K562 (cell line): ENCODE results near the gene HMBS. TPM values are rescaled to one million over a fixed set of nuclear protein-coding genes. Genes with fewer than 3 reads are reported as not detected.
A peak's percentile ranks its signal among the peaks of the same experiment; 100 is the strongest.

Source experiments
- ATF1 ChIP-seq, 2 experiments: fragments of 450-650 bp in 1 of 2; IDR thresholded peaks; 2 replicates each; pipeline ENCODE4 v1.6.1; 2016; ENCODE audit warnings: missing compliant biosample characterization in 1 of 2, missing genetic modification characterization in 1 of 2
- BDP1 ChIP-seq: IDR thresholded peaks from 3 replicates; pipeline ENCODE4 v1.6.1; 2011; ENCODE audit not compliant: insufficient read length, insufficient read depth
- CHD4 ChIP-seq: fragments of 200-600 bp; sonication (generic); IDR thresholded peaks from 3 replicates; pipeline ENCODE4 v1.6.1; 2012; ENCODE audit warnings: low read depth, mild to moderate bottlenecking, mixed read lengths, low read length, inconsistent platforms; ENCODE audit not compliant: insufficient read depth, insufficient replicate concordance, poor library complexity, severe bottlenecking
- EGR1 ChIP-seq: fragments of 450-650 bp; conservative IDR thresholded peaks from 2 replicates; pipeline ENCODE4 v1.6.1; 2017; ENCODE audit warnings: mild to moderate bottlenecking
- FOXM1 ChIP-seq, 2 experiments: fragments of 450-650 bp in 1 of 2; sonication (generic) in 1 of 2; formaldehyde crosslinking in 1 of 2; IDR thresholded peaks; 2 replicates each; pipeline versions ENCODE4 v1.6.1 to v1.9.0; 2017 to 2022; ENCODE audit warnings: low read depth in 2 of 2, mild to moderate bottlenecking in 2 of 2, missing genetic modification reagents in 1 of 2, moderate library complexity in 1 of 2
- JUN ChIP-seq, 2 experiments: sonication (generic) in 1 of 2; formaldehyde crosslinking in 1 of 2; IDR thresholded peaks; 2 replicates each; pipeline versions ENCODE4 v1.6.1 to v1.8.0; 2012 to 2022; ENCODE audit warnings: borderline replicate concordance in 2 of 2, mild to moderate bottlenecking in 2 of 2, improper control_type of control experiment in 1 of 2, low read depth in 1 of 2, low read length in 1 of 2, missing genetic modification reagents in 1 of 2
- KAT2B ChIP-seq: IDR thresholded peaks from one replicate; pipeline ENCODE4 v1.6.1; 2012; ENCODE audit warnings: low read depth, mild to moderate bottlenecking, control low read depth, inconsistent platforms, low read length, moderate library complexity
- KLF13 ChIP-seq: fragments of 450-650 bp; IDR thresholded peaks from 2 replicates; pipeline ENCODE4 v1.6.1; 2016; ENCODE audit warnings: missing genetic modification characterization, low read depth, mild to moderate bottlenecking, missing compliant biosample characterization, moderate library complexity, borderline replicate concordance
- MXI1 ChIP-seq: IDR thresholded peaks from 2 replicates; pipeline ENCODE4 v1.6.1; 2011; ENCODE audit warnings: low read depth, mild to moderate bottlenecking, improper control_type of control experiment, low read length
- NR2C2 ChIP-seq, 2 experiments: fragments of 200-800 bp in 1 of 2; sonication (Bioruptor generic) in 1 of 2; sonication (generic) in 1 of 2; formaldehyde crosslinking in 1 of 2; IDR thresholded peaks; 2 replicates each; pipeline versions ENCODE4 v1.6.1 to v1.8.0; 2016 to 2022; ENCODE audit warnings: mild to moderate bottlenecking in 1 of 2, missing compliant biosample characterization in 1 of 2, missing genetic modification characterization in 1 of 2, missing genetic modification reagents in 1 of 2
- POLR2AphosphoS2 ChIP-seq: IDR thresholded peaks from 2 replicates; pipeline ENCODE4 v1.6.1; 2012; ENCODE audit warnings: low read length, improper control_type of control experiment
- SP1 ChIP-seq: sonication (generic); formaldehyde crosslinking; IDR thresholded peaks from 2 replicates; pipeline ENCODE4 v1.8.1; 2022; ENCODE audit warnings: mild to moderate bottlenecking, missing genetic modification reagents
- SREBF1 ChIP-seq: fragments of 150-350 bp; IDR thresholded peaks from 2 replicates; pipeline ENCODE4 v1.6.1; 2014; ENCODE audit warnings: antibody characterized with exemption, low read depth, low read length, borderline replicate concordance
- SRF ChIP-seq, 2 experiments: fragments of 250-450, 450-650 bp in 1 of 2; sonication (Bioruptor Pico) in 1 of 2; sonication (generic) in 1 of 2; formaldehyde crosslinking; IDR thresholded peaks; 2 replicates each; pipeline versions ENCODE4 v1.5.0 to v1.5.1; 2020 to 2022; ENCODE audit warnings: mild to moderate bottlenecking in 1 of 2, missing genetic modification reagents in 1 of 2
- XRCC3 ChIP-seq: fragments of 450-650 bp; IDR thresholded peaks from 2 replicates; pipeline ENCODE4 v1.6.1; 2017; ENCODE audit warnings: mild to moderate bottlenecking, moderate library complexity
- ZC3H8 ChIP-seq: fragments of 450-650 bp; IDR thresholded peaks from 2 replicates; pipeline ENCODE4 v1.6.1; 2017
- ZNF24 ChIP-seq: fragments of 450-650 bp; IDR thresholded peaks from 2 replicates; pipeline ENCODE4 v1.6.1; 2016
- ZNF431 ChIP-seq: sonication (generic); formaldehyde crosslinking; IDR thresholded peaks from 2 replicates; pipeline ENCODE4 v1.8.0; 2022; ENCODE audit warnings: mild to moderate bottlenecking, missing genetic modification reagents
- polyA plus RNA-seq, 8 experiments: library from polyadenylated mRNA; depleted of rRNA in 4 of 8; stranded (reverse) in 5 of 8; unstranded in 3 of 8; fragments of >200 nt; fragmentation: Nextera tagmentation in 2 of 8; fragmentation: Illumina TruSeq in 1 of 8; extraction: Ambion mirVana in 2 of 8; extraction: Trizol in 1 of 8; gene quantifications; 2 replicates each; pipeline versions ENCODE4 v1.2.1 to v1.2.3, GENCODE V29; 2011 to 2014; ENCODE audit warnings: inconsistent platforms in 1 of 8, missing spikeins in 1 of 8
- total RNA-seq, 7 experiments: library from RNA; depleted of rRNA in 6 of 7; stranded (reverse); fragments of >200 nt in 6 of 7; fragmentation: Illumina TruSeq in 2 of 7; extraction: Trizol in 2 of 7; gene quantifications; 2 replicates each; pipeline versions ENCODE4 v1.2.1 to v1.2.3, GENCODE V29; 2011 to 2021; ENCODE audit warnings: low replicate concordance in 1 of 7
- TF ChIP-seq, protein P1 (sequence below): fragments of 450-650 bp; IDR thresholded peaks from 2 replicates; pipeline ENCODE4 v1.6.1; 2018; ENCODE audit warnings: mild to moderate bottlenecking, low read depth; ENCODE audit not compliant: partially characterized antibody
- TF ChIP-seq, protein P2 (sequence below): fragments of 450-650 bp; formaldehyde crosslinking; IDR thresholded peaks from 2 replicates; pipeline ENCODE4 v1.4.0; 2020; ENCODE audit warnings: mild to moderate bottlenecking, moderate library complexity
- TF ChIP-seq, protein P3 (sequence below): fragments of 450-650 bp; formaldehyde crosslinking; IDR thresholded peaks from 2 replicates; pipeline ENCODE4 v1.4.0; 2020; ENCODE audit warnings: mild to moderate bottlenecking
- TF ChIP-seq, protein P4 (sequence below): fragments of 250-450 bp; sonication (Bioruptor Pico); IDR thresholded peaks from 2 replicates; pipeline ENCODE4 v1.9.0; 2021; ENCODE audit warnings: mild to moderate bottlenecking

The HMBS gene
- total and polyA plus RNA-seq, 9 of the 15 experiments (the other 6 are each of a cell fraction or from before 2014, with no cell fraction given) = 56.9 to 385 (median 286) TPM

DNA sequence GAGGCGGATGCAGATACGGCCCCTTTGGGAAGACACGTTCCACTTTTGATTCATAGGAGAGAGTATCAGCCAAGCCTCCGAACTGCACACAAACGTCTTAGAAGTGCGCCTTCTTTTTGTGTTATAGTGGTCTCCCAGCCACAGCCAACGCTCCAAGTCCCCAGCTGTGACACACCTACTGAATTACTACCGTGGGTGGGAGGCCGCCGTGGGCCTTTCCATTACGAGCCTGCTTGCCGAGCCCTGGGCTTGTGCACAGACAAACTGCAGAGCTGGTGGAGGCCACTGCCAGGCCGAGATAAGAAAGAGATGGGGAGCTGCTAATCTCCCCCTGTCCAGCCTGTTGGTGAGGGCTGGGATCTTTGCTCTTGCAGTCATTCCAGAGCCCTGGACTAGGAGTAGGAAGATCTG lies 761 bp downstream of the HMBS start (continued):
- TF ChIP-seq, protein P1, sequence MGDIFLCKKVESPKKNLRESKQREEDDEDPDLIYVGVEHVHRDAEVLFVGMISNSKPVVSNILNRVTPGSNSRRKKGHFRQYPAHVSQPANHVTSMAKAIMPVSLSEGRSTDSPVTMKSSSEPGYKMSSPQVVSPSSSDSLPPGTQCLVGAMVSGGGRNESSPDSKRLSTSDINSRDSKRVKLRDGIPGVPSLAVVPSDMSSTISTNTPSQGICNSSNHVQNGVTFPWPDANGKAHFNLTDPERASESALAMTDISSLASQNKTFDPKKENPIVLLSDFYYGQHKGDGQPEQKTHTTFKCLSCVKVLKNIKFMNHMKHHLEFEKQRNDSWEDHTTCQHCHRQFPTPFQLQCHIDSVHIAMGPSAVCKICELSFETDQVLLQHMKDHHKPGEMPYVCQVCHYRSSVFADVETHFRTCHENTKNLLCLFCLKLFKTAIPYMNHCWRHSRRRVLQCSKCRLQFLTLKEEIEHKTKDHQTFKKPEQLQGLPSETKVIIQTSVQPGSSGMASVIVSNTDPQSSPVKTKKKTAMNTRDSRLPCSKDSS = no peak
- no peak for TF ChIP-seq BDP1
- no peak for TF ChIP-seq XRCC3
- TF ChIP-seq KLF13 (tag) = no peak
- no peak for TF ChIP-seq KAT2B
- TF ChIP-seq, protein P2, sequence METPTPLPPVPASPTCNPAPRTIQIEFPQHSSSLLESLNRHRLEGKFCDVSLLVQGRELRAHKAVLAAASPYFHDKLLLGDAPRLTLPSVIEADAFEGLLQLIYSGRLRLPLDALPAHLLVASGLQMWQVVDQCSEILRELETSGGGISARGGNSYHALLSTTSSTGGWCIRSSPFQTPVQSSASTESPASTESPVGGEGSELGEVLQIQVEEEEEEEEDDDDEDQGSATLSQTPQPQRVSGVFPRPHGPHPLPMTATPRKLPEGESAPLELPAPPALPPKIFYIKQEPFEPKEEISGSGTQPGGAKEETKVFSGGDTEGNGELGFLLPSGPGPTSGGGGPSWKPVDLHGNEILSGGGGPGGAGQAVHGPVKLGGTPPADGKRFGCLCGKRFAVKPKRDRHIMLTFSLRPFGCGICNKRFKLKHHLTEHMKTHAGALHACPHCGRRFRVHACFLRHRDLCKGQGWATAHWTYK (CRISPR knock-in tag) = no peak
- TF ChIP-seq, protein P3, sequence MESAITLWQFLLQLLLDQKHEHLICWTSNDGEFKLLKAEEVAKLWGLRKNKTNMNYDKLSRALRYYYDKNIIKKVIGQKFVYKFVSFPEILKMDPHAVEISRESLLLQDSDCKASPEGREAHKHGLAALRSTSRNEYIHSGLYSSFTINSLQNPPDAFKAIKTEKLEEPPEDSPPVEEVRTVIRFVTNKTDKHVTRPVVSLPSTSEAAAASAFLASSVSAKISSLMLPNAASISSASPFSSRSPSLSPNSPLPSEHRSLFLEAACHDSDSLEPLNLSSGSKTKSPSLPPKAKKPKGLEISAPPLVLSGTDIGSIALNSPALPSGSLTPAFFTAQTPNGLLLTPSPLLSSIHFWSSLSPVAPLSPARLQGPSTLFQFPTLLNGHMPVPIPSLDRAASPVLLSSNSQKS (CRISPR knock-in tag) = no peak
- no peak for TF ChIP-seq ZNF431 (CRISPR knock-in tag)
- TF ChIP-seq SP1 (CRISPR knock-in tag) = peak; percentile 52; the same call in 1 of the 2 replicates
- TF ChIP-seq FOXM1 (IDR thresholded peaks at IDR 0.05; ENCODE audit: low read depth) = peak; percentile 64
- no peak for TF ChIP-seq FOXM1 (CRISPR knock-in tag; IDR thresholded peaks at IDR 0.05; ENCODE audit: low read depth)
- TF ChIP-seq SRF (CRISPR knock-in tag; IDR thresholded peaks at IDR 0.05) = no peak
- no peak for TF ChIP-seq JUN (IDR thresholded peaks at IDR 0.05; ENCODE audit: borderline replicate concordance, low read depth, low read length)
- no peak for TF ChIP-seq JUN (CRISPR knock-in tag; IDR thresholded peaks at IDR 0.05; ENCODE audit: borderline replicate concordance)
- TF ChIP-seq SREBF1 = no peak
- 0 out of 2 replicates have a peak, but pooled peaks have one; percentile 26 for TF ChIP-seq MXI1
- TF ChIP-seq ATF1 (CRISPR knock-in tag; IDR thresholded peaks at IDR 0.05) = no peak
- TF ChIP-seq ATF1 (tag; IDR thresholded peaks at IDR 0.05) = no peak
- TF ChIP-seq, protein P4, sequence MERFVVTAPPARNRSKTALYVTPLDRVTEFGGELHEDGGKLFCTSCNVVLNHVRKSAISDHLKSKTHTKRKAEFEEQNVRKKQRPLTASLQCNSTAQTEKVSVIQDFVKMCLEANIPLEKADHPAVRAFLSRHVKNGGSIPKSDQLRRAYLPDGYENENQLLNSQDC = no peak
- peak; percentile 50; the same call in 1 of the 2 replicates for TF ChIP-seq NR2C2 (CRISPR knock-in tag; IDR thresholded peaks at IDR 0.05)
- no peak; the same call in 1 of the 2 replicates for TF ChIP-seq NR2C2 (tag; IDR thresholded peaks at IDR 0.05)
- TF ChIP-seq ZC3H8 = no peak
- 0 out of 2 replicates have a peak, but pooled peaks have one; percentile 14 for TF ChIP-seq ZNF24
- no peak for TF ChIP-seq POLR2AphosphoS2
- TF ChIP-seq EGR1 = peak; percentile 82
- TF ChIP-seq CHD4 = no peak
